ENCODE data around the gene TNFRSF13B. TPM values are rescaled to one million over a fixed set of nuclear protein-coding genes. Genes with fewer than 3 reads are reported as not detected.
A peak's percentile ranks its signal among the peaks of the same experiment; 100 is the strongest.

TNFRSF13B gene
- total and polyA plus RNA-seq, 10 of the 15 experiments (the other 5 are each of a cell fraction or from before 2014, with no cell fraction given), result 15.5 to 231 (median 119) TPM

DNA sequence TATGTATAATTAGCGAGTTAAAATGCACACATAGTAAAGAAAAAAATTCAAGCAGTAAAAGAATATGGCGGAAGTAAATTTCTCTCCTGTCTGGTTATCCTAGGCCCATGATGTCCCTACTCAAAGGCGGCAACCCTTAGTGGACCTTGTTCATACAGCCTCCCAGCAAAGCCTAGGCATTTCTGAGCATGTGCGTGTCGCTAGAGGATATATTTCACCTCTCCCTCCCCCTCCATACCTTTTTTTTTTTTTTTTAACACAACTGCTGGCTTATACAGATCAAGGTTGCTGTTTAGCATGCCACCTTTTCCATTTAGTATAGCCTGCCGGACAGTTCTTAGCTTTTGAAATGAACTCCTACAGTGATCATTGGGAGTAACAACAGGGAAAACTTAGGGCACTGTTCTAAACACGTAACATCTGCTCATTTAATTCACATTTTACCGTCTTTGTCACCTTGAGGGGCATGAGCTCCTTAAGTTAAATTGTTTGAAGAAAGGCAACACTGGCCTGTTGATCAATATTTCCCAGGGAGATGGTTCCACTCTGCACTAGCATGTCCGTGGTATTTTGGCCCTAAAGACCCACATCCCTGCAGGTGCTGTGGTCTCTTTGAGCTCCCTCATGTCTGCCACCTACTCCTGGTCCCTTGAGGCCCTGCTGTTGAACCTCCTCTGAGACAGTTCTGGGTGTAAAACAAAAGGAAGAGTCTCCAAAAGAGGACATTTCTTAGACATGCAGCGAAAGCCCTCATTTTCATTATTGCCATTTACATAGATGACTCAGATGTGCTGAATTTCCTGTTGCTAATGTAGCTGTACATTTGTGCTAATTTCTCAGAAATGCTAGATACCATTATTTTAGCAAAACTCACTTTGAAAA, 4.1 kb upstream of the TNFRSF13B start (continued):
- TF ChIP-seq SRF (IDR thresholded peaks at IDR 0.05; ENCODE audit: low read depth in 2 of 2, low read length in 2 of 2) (peak in 1 of 2 experiments; percentile 57; a peak in 1 of 4 replicates), HDGF (IDR thresholded peaks at IDR 0.05) (no peak), SIN3A (IDR thresholded peaks at IDR 0.05; ENCODE audit: low read depth, low read length) (no peak), STAT1 (conservative IDR thresholded peaks at IDR 0.05) (no peak), ZNF622 (IDR thresholded peaks at IDR 0.05) (no peak), SIX5 (IDR thresholded peaks at IDR 0.05; ENCODE audit: low read depth, low read length, severe bottlenecking) (no peak), CREB1 (IDR thresholded peaks at IDR 0.05; ENCODE audit: low read depth) (0 out of 2 replicates have a peak, but pooled peaks have one; percentile 35), BMI1 (IDR thresholded peaks at IDR 0.05; ENCODE audit: borderline replicate concordance) (no peak), SMAD5 (IDR thresholded peaks at IDR 0.05; ENCODE audit: low read depth) (peak; percentile 63; the same call in 1 of the 2 replicates), ZBED1 (IDR thresholded peaks at IDR 0.05; ENCODE audit: borderline replicate concordance) (peak; percentile 82; the same call in 1 of the 2 replicates), LARP7 (IDR thresholded peaks at IDR 0.05) (no peak; the same call in 1 of the 2 replicates), ASH2L (IDR thresholded peaks at IDR 0.05; ENCODE audit: borderline replicate concordance, low read depth) (no peak), ATF7 (IDR thresholded peaks at IDR 0.05; ENCODE audit: low read depth) (peak; percentile 63), EP300 (IDR thresholded peaks at IDR 0.05; ENCODE audit: borderline replicate concordance in 1 of 2, control insufficient read depth in 1 of 2, low read depth in 2 of 2, low read length in 2 of 2) (peak; percentile 47 to 72; a peak in 2 of 4 replicates), RAD21 (IDR thresholded peaks at IDR 0.05; ENCODE audit: insufficient read depth, low read depth, low read length) (peak; percentile 15; the same call in 1 of the 2 replicates)
- TF ChIP-seq, protein P1, sequence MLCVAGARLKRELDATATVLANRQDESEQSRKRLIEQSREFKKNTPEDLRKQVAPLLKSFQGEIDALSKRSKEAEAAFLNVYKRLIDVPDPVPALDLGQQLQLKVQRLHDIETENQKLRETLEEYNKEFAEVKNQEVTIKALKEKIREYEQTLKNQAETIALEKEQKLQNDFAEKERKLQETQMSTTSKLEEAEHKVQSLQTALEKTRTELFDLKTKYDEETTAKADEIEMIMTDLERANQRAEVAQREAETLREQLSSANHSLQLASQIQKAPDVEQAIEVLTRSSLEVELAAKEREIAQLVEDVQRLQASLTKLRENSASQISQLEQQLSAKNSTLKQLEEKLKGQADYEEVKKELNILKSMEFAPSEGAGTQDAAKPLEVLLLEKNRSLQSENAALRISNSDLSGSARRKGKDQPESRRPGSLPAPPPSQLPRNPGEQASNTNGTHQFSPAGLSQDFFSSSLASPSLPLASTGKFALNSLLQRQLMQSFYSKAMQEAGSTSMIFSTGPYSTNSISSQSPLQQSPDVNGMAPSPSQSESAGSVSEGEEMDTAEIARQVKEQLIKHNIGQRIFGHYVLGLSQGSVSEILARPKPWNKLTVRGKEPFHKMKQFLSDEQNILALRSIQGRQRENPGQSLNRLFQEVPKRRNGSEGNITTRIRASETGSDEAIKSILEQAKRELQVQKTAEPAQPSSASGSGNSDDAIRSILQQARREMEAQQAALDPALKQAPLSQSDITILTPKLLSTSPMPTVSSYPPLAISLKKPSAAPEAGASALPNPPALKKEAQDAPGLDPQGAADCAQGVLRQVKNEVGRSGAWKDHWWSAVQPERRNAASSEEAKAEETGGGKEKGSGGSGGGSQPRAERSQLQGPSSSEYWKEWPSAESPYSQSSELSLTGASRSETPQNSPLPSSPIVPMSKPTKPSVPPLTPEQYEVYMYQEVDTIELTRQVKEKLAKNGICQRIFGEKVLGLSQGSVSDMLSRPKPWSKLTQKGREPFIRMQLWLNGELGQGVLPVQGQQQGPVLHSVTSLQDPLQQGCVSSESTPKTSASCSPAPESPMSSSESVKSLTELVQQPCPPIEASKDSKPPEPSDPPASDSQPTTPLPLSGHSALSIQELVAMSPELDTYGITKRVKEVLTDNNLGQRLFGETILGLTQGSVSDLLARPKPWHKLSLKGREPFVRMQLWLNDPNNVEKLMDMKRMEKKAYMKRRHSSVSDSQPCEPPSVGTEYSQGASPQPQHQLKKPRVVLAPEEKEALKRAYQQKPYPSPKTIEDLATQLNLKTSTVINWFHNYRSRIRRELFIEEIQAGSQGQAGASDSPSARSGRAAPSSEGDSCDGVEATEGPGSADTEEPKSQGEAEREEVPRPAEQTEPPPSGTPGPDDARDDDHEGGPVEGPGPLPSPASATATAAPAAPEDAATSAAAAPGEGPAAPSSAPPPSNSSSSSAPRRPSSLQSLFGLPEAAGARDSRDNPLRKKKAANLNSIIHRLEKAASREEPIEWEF (IDR thresholded peaks at IDR 0.05; ENCODE audit: insufficient replicate concordance, low read depth, low read length), result peak; percentile 92
- TF ChIP-seq, protein P2, sequence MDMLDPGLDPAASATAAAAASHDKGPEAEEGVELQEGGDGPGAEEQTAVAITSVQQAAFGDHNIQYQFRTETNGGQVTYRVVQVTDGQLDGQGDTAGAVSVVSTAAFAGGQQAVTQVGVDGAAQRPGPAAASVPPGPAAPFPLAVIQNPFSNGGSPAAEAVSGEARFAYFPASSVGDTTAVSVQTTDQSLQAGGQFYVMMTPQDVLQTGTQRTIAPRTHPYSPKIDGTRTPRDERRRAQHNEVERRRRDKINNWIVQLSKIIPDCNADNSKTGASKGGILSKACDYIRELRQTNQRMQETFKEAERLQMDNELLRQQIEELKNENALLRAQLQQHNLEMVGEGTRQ (IDR thresholded peaks at IDR 0.05; ENCODE audit: borderline replicate concordance, low read depth, low read length), result no peak
- TF ChIP-seq, protein P3, sequence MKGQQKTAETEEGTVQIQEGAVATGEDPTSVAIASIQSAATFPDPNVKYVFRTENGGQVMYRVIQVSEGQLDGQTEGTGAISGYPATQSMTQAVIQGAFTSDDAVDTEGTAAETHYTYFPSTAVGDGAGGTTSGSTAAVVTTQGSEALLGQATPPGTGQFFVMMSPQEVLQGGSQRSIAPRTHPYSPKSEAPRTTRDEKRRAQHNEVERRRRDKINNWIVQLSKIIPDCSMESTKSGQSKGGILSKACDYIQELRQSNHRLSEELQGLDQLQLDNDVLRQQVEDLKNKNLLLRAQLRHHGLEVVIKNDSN (IDR thresholded peaks at IDR 0.05; ENCODE audit: borderline replicate concordance, extremely low read length, insufficient read depth, low read depth, low read length), result no peak
